Measurements from ENCODE around the gene HOXA3. TPM values are rescaled to one million over a fixed set of nuclear protein-coding genes. Genes with fewer than 3 reads are reported as not detected.

Gene HOXA3
- total RNA-seq, 1 experiment from 2014 or later: 9.2 TPM

DNA sequence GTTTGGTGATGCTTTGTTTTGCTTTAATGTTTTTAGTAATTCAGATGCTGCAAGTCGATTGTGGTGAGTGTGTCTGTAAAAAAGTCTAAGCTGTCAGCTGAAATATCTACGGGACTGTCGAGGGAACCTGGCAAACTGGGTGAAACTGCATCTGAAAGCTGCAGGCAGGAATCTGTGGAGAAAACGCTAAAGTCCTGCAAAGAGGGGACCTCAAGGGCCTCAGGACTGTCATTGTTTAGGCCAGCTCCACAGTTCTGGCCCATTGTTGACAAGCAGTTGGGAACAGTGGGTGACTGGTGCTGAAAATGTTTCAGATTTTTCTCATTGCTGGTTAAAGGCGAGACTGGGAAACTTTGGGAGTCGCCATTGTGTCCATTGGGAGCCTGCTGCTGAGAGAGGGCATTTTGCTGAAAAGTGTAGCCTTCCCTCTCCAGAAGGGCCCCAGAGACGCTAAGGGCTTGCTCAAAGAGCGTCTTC is 51.7 kb downstream of the HOXA3 start:
- DNase-seq (ENCODE audit: low read depth, low spot score): no peak
- no peak overlapping the region for H3K4me3 ChIP-seq (replicated peaks in 1 of 2; ENCODE audit: low read depth in 1 of 2, low read length in 2 of 2)
- intact Hi-C loops (cut with micrococcal nuclease): no loop called here

DNA sequence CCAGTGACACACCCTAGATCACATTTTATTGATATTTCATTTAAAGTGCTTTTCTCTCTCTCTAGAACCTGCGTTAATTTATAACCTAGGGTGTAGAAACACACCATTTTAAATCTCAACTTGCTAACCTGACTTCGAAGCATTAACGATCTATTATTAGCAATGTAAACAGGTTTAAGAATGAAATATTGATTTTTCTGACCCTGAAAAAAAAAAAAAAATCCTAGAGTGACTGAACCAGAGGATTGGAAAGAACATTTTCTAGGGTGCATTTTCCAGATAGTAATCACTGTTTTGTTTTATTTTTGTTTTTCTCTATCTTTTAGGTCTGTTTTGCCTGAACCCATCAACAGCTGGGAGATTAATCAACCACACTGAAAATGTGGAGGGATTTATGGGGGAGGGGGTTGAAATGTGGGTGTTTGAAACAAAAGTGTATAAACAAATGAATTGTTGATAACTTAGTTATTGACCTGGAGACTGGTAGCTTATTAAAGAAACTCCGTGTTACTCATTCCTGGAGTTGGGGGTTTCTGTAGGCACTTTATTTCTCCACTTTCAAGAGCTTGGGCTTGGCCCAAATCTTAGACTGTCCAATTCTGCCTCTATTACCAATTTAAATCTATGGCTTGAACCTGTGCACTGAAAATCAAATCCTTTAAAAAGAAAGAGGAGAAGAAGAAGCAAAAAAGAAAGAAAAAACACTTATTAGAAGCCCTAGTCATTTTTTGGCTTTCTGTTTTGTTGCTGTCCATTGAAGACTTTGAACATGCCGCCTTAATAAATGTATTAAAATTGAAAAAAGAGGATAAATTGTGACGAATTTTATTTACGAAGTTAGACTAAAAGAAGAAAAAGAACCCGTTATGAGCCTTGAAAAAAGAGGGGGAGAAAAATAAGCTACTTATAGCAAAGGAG is 52.7 kb downstream of the HOXA3 start:
- no peak overlapping the region for H3K9ac ChIP-seq (ENCODE audit: low read length)
- no peaks in the 10 kb centered on the region for H4K20me1 ChIP-seq (ENCODE audit: insufficient read depth)
- no peak for DNase-seq (ENCODE audit: low read depth, low spot score)
- H3K36me3 ChIP-seq (ENCODE audit: control insufficient read depth in 1 of 2, insufficient read depth in 2 of 2, low read length in 2 of 2): no peaks in the 10 kb centered on the region
- CTCF ChIA-PET: no interaction called here
- RAD21 ChIA-PET (ENCODE audit: low non-redundant PET in 1 of 2, low total read pairs in 2 of 2, uncharacterized antibody in 2 of 2, unreplicated experiment in 2 of 2): no interaction called here
- H3K4me1 ChIP-seq (ENCODE audit: control insufficient read depth in 1 of 2, insufficient read depth in 2 of 2, low read length in 2 of 2): peaks cover 10 to 19% of the 10 kb centered on the region in 2 experiments; a peak in 3 of 4 replicates
- intact Hi-C loops (cut with micrococcal nuclease): no loop called here
- peaks cover 25% of the 10 kb centered on the region for H3K79me2 ChIP-seq (ENCODE audit: insufficient read depth, low read length)
- no peak for TF ChIP-seq SRF (IDR thresholded peaks at IDR 0.05; ENCODE audit: low read depth)
- no peak for TF ChIP-seq EZH2phosphoT487 (IDR thresholded peaks at IDR 0.05; ENCODE audit: borderline replicate concordance)
- TF ChIP-seq, protein P1, sequence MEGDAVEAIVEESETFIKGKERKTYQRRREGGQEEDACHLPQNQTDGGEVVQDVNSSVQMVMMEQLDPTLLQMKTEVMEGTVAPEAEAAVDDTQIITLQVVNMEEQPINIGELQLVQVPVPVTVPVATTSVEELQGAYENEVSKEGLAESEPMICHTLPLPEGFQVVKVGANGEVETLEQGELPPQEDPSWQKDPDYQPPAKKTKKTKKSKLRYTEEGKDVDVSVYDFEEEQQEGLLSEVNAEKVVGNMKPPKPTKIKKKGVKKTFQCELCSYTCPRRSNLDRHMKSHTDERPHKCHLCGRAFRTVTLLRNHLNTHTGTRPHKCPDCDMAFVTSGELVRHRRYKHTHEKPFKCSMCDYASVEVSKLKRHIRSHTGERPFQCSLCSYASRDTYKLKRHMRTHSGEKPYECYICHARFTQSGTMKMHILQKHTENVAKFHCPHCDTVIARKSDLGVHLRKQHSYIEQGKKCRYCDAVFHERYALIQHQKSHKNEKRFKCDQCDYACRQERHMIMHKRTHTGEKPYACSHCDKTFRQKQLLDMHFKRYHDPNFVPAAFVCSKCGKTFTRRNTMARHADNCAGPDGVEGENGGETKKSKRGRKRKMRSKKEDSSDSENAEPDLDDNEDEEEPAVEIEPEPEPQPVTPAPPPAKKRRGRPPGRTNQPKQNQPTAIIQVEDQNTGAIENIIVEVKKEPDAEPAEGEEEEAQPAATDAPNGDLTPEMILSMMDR (IDR thresholded peaks at IDR 0.05 in 2 of 3, conservative IDR thresholded peaks at IDR 0.05 in 1 of 3; ENCODE audit: borderline replicate concordance in 1 of 3, insufficient read depth in 1 of 3, low read depth in 2 of 3, low read length in 2 of 3): no peak
- TF ChIP-seq, protein P2, sequence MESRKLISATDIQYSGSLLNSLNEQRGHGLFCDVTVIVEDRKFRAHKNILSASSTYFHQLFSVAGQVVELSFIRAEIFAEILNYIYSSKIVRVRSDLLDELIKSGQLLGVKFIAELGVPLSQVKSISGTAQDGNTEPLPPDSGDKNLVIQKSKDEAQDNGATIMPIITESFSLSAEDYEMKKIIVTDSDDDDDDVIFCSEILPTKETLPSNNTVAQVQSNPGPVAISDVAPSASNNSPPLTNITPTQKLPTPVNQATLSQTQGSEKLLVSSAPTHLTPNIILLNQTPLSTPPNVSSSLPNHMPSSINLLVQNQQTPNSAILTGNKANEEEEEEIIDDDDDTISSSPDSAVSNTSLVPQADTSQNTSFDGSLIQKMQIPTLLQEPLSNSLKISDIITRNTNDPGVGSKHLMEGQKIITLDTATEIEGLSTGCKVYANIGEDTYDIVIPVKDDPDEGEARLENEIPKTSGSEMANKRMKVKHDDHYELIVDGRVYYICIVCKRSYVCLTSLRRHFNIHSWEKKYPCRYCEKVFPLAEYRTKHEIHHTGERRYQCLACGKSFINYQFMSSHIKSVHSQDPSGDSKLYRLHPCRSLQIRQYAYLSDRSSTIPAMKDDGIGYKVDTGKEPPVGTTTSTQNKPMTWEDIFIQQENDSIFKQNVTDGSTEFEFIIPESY (IDR thresholded peaks at IDR 0.05; ENCODE audit: extremely low read depth, insufficient replicate concordance, low read length): no peak
- no peak for TF ChIP-seq ZFX (IDR thresholded peaks at IDR 0.05)
- no peak for TF ChIP-seq YY1 (IDR thresholded peaks at IDR 0.05; ENCODE audit: extremely low read depth, insufficient replicate concordance, low read depth, low read length)
- no peak for TF ChIP-seq POLR2A (IDR thresholded peaks at IDR 0.05; ENCODE audit: borderline replicate concordance, extremely low read depth, insufficient read depth, insufficient read length)
- H3K4me2 ChIP-seq (ENCODE audit: low read length): no peak overlapping the region
- H2AFZ ChIP-seq (ENCODE audit: low read depth, low read length, poor library complexity, severe bottlenecking): no peak overlapping the region
- H3K27me3 ChIP-seq (ENCODE audit: insufficient read depth, low read length): no peaks in the 10 kb centered on the region
- no peaks in the 10 kb centered on the region for H3K9me3 ChIP-seq (ENCODE audit: control insufficient read depth in 1 of 2, insufficient read depth in 1 of 2, low read depth in 1 of 2, low read length in 2 of 2)
- ATAC-seq: no peak
- no peaks in the 10 kb centered on the region for H3K9me2 ChIP-seq (ENCODE audit: insufficient read depth)
- no peak overlapping the region for H3K4me3 ChIP-seq (replicated peaks in 1 of 2; ENCODE audit: low read depth in 1 of 2, low read length in 2 of 2)
- POLR2A ChIA-PET: interaction anchor here (1.2 kb wide), 1 partner anchor 9 kb away, joined by 3 read pairs; no protein-coding TSS in a partner anchor
- no TSS peak for BruUV-seq (replicated peaks)
- H3K27ac ChIP-seq (ENCODE audit: low read depth, low read length): no peak overlapping the region

More for the DNA sequence above, 51.7 kb downstream of the HOXA3 start:
- no peak for ATAC-seq
- no TSS peak for BruUV-seq (replicated peaks)
- H3K27me3 ChIP-seq (ENCODE audit: insufficient read depth, low read length): no peaks in the 10 kb centered on the region
- H3K9me3 ChIP-seq (ENCODE audit: control insufficient read depth in 1 of 2, insufficient read depth in 1 of 2, low read depth in 1 of 2, low read length in 2 of 2): no peaks in the 10 kb centered on the region
- no peak overlapping the region for H2AFZ ChIP-seq (ENCODE audit: low read depth, low read length, poor library complexity, severe bottlenecking)
- POLR2A ChIA-PET: no interaction called here
- H3K9ac ChIP-seq (ENCODE audit: low read length): no peak overlapping the region
- peaks cover 25% of the 10 kb centered on the region for H3K79me2 ChIP-seq (ENCODE audit: insufficient read depth, low read length)
- CTCF ChIA-PET: no interaction called here
- H3K27ac ChIP-seq (ENCODE audit: low read depth, low read length): no peak overlapping the region
- peaks cover 8 to 11% of the 10 kb centered on the region in 2 experiments; a peak in 3 of 4 replicates for H3K4me1 ChIP-seq (ENCODE audit: control insufficient read depth in 1 of 2, insufficient read depth in 2 of 2, low read length in 2 of 2)
- TF ChIP-seq POLR2A (IDR thresholded peaks at IDR 0.05; ENCODE audit: borderline replicate concordance, extremely low read depth, insufficient read depth, insufficient read length): no peak
- TF ChIP-seq RAD21 (IDR thresholded peaks at IDR 0.05; ENCODE audit: low read depth): no peak
- no peak for TF ChIP-seq YY1 (IDR thresholded peaks at IDR 0.05; ENCODE audit: extremely low read depth, insufficient replicate concordance, low read depth, low read length)
- TF ChIP-seq, protein P2 (IDR thresholded peaks at IDR 0.05; ENCODE audit: extremely low read depth, insufficient replicate concordance, low read length): no peak
- TF ChIP-seq CBX3 (IDR thresholded peaks at IDR 0.05; ENCODE audit: low read depth): no peak
- H3K9me2 ChIP-seq (ENCODE audit: insufficient read depth): no peaks in the 10 kb centered on the region
- RAD21 ChIA-PET (ENCODE audit: low non-redundant PET in 1 of 2, low total read pairs in 2 of 2, uncharacterized antibody in 2 of 2, unreplicated experiment in 2 of 2): no interaction called here
- no peak overlapping the region for H3K4me2 ChIP-seq (ENCODE audit: low read length)
- H4K20me1 ChIP-seq (ENCODE audit: insufficient read depth): no peaks in the 10 kb centered on the region
- no peaks in the 10 kb centered on the region for H3K36me3 ChIP-seq (ENCODE audit: control insufficient read depth in 1 of 2, insufficient read depth in 2 of 2, low read length in 2 of 2)

Measured in HCT116 (cell line).